Neural cell (in vitro differentiated cells): ENCODE data around the gene BCL11B. TPM values are rescaled to one million over a fixed set of nuclear protein-coding genes. Genes with fewer than 3 reads are reported as not detected.

Experiments
- H2AFZ ChIP-seq: fragments of 200-600, 300-800 bp; sonication (generic), shearing (Covaris generic); 2 replicates; pipeline ENCODE4 v1.6.0; 2014; ENCODE audit warnings: low read depth, mild to moderate bottlenecking, antibody characterized with exemption, low read length, moderate library complexity
- H3F3A ChIP-seq: fragments of 200-600 bp; shearing (Covaris generic); 2 replicates; pipeline ENCODE4 v1.6.1; 2016; ENCODE audit warnings: mild to moderate bottlenecking, moderate library complexity, mixed read lengths, antibody characterized with exemption, low read length; ENCODE audit not compliant: insufficient read depth, poor library complexity, severe bottlenecking
- H3K27ac ChIP-seq: fragments of 200-600, 300-800 bp; sonication (generic), shearing (Covaris generic); 2 replicates; pipeline ENCODE4 v1.5.1; 2014; ENCODE audit warnings: mild to moderate bottlenecking, low read length, moderate library complexity
- H3K27me3 ChIP-seq: fragments of 300-800, 200-600 bp; sonication (generic), shearing (Covaris generic); 2 replicates; pipeline ENCODE4 v1.6.0; 2014; ENCODE audit warnings: mild to moderate bottlenecking, low read depth, low read length, moderate library complexity; ENCODE audit not compliant: insufficient read depth
- H3K36me3 ChIP-seq: fragments of 300-800, 200-600 bp; sonication (generic), shearing (Covaris generic); 2 replicates; pipeline ENCODE4 v1.5.1; 2014; ENCODE audit warnings: mild to moderate bottlenecking, antibody characterized with exemption, low read length, moderate library complexity; ENCODE audit not compliant: insufficient read depth
- H3K4me2 ChIP-seq: fragments of 300-800, 200-600 bp; sonication (generic), shearing (Covaris generic); 2 replicates; pipeline ENCODE4 v1.6.0; 2014; ENCODE audit warnings: mild to moderate bottlenecking, low read length
- H3K4me3 ChIP-seq: fragments of 300-800, 200-600 bp; sonication (generic), shearing (Covaris generic); 2 replicates; pipeline ENCODE4 v1.5.1; 2014; ENCODE audit warnings: mild to moderate bottlenecking, low read length, moderate library complexity
- H3K79me2 ChIP-seq: fragments of 200-600 bp; shearing (Covaris generic); replicated peaks from 2 replicates; pipeline ENCODE4 v1.6.0; 2014; ENCODE audit warnings: mild to moderate bottlenecking, low read length, moderate library complexity; ENCODE audit not compliant: insufficient read depth
- H3K9ac ChIP-seq: fragments of 300-800, 200-600 bp; sonication (generic), shearing (Covaris generic); 2 replicates; pipeline ENCODE4 v1.6.1; 2016; ENCODE audit warnings: mild to moderate bottlenecking, low read length, mixed read lengths
- H3K9me2 ChIP-seq: fragments of 200-600 bp; shearing (Covaris generic); 2 replicates; pipeline ENCODE4 v1.6.1; 2016; ENCODE audit warnings: mild to moderate bottlenecking, low read length, mixed read lengths; ENCODE audit not compliant: insufficient read depth
- H3K9me3 ChIP-seq: fragments of 200-600, 300-800 bp; sonication (generic), shearing (Covaris generic); 2 replicates; pipeline ENCODE4 v1.6.1; 2016; ENCODE audit warnings: mild to moderate bottlenecking, mixed run types, low read length, moderate library complexity, mixed read lengths
- H4K20me1 ChIP-seq: fragments of 200-600 bp; shearing (Covaris generic); 2 replicates; pipeline ENCODE4 v1.6.1; 2016; ENCODE audit warnings: mild to moderate bottlenecking, mixed run types; ENCODE audit not compliant: insufficient read depth
- EP300 ChIP-seq: fragments of 450-650 bp; conservative IDR thresholded peaks from 2 replicates; pipeline ENCODE4 v1.6.1; 2014; ENCODE audit warnings: antibody characterized with exemption, mild to moderate bottlenecking, moderate library complexity; ENCODE audit not compliant: poor library complexity, severe bottlenecking
- EZH2 ChIP-seq: fragments of 200-600, 300-800 bp; shearing (Covaris generic), sonication (generic); IDR thresholded peaks from 2 replicates; pipeline ENCODE4 v1.6.1; 2014; ENCODE audit warnings: antibody characterized with exemption, low read length, borderline replicate concordance, mild to moderate bottlenecking; ENCODE audit not compliant: insufficient read depth, poor library complexity, severe bottlenecking
- MXI1 ChIP-seq: fragments of 450-650 bp; conservative IDR thresholded peaks from 2 replicates; pipeline ENCODE4 v1.6.1; 2014; ENCODE audit warnings: antibody characterized with exemption, mild to moderate bottlenecking; ENCODE audit not compliant: poor library complexity, severe bottlenecking
- POLR2AphosphoS5 ChIP-seq: IDR thresholded peaks from 2 replicates; pipeline ENCODE4 v1.6.1; 2012
- RAD21 ChIP-seq: fragments of 450-650 bp; conservative IDR thresholded peaks from 2 replicates; pipeline ENCODE4 v1.6.1; 2014; ENCODE audit warnings: antibody characterized with exemption, mild to moderate bottlenecking, moderate library complexity
- REST ChIP-seq: IDR thresholded peaks from 2 replicates; pipeline ENCODE4 v1.6.1; 2012; ENCODE audit warnings: borderline replicate concordance
- SMC3 ChIP-seq: fragments of 450-650 bp; conservative IDR thresholded peaks from 2 replicates; pipeline ENCODE4 v1.6.1; 2014; ENCODE audit warnings: antibody characterized with exemption, mild to moderate bottlenecking, moderate library complexity; ENCODE audit not compliant: poor library complexity
- TAF1 ChIP-seq: IDR thresholded peaks from 2 replicates; pipeline ENCODE4 v1.6.1; 2012; ENCODE audit warnings: low read depth
- polyA plus RNA-seq: library from polyadenylated mRNA; depleted of rRNA; stranded (reverse); fragments of >200 nt; gene quantifications from 2 replicates; pipeline ENCODE4 v1.2.3, GENCODE V29; 2014
- TF ChIP-seq, protein P1 (sequence below): fragments of 450-650 bp; IDR thresholded peaks from 2 replicates; pipeline ENCODE4 v1.5.1; 2014; ENCODE audit warnings: antibody characterized with exemption, mild to moderate bottlenecking, moderate library complexity; ENCODE audit not compliant: poor library complexity, severe bottlenecking

The BCL11B gene
- polyA plus RNA-seq, 1 donor from 2014 or later: 104 TPM

GRCh38 chr14:99260587-99261551 is 11.1 kb downstream of the BCL11B start:
- H3K4me3 ChIP-seq: peak overlapping the region; percentile 91
- H3K27me3 ChIP-seq: no peaks in the 10 kb centered on the region

DNA sequence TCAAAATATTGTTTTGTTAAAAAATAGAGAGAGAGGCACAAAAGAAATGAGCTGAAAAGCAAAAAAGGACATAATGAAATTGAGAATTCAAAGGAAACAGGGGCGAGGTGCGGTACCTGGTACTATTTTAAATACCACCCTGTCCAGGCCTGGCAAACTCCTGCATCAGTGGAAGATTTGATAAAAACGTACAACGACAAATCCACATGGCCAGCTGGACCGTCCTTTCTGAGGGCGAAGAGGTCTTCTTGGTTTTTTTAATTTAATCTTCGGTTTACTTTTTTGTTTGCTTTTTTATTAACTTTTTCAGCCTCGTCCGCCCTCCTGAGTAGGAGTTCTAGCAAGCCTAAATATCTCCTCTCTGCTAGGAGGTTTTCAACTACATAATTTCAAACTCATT is 11.9 kb downstream of the BCL11B start:
- no peaks in the 10 kb centered on the region for H3K9me3 ChIP-seq
- peak overlapping the region; percentile 98 for H3K27ac ChIP-seq
- H3F3A ChIP-seq: no peaks in the 10 kb centered on the region
- H2AFZ ChIP-seq: no peak overlapping the region
- no peaks in the 10 kb centered on the region for H3K9me2 ChIP-seq
- peaks cover 9% of the 10 kb centered on the region for H3K36me3 ChIP-seq
- H3K27me3 ChIP-seq: no peaks in the 10 kb centered on the region
- peak overlapping the region; percentile 91 for H3K4me3 ChIP-seq
- peak overlapping the region; percentile 37 for H3K4me2 ChIP-seq
- H3K9ac ChIP-seq: peak overlapping the region; percentile 98
- peaks cover 100% of the 10 kb centered on the region for H3K79me2 ChIP-seq
- H4K20me1 ChIP-seq: peaks cover 83% of the 10 kb centered on the region
- no peak for TF ChIP-seq RAD21
- TF ChIP-seq MXI1: no peak
- no peak for TF ChIP-seq EZH2
- TF ChIP-seq EP300: no peak
- TF ChIP-seq SMC3: no peak
- TF ChIP-seq POLR2AphosphoS5: no peak

More at GRCh38 chr14:99260587-99261551, 11.1 kb downstream of the BCL11B start:
- peak overlapping the region; percentile 37 for H3K4me2 ChIP-seq
- no peak overlapping the region for H2AFZ ChIP-seq
- H4K20me1 ChIP-seq: peaks cover 75% of the 10 kb centered on the region
- H3F3A ChIP-seq: no peaks in the 10 kb centered on the region
- TF ChIP-seq POLR2AphosphoS5: no peak
- no peak for TF ChIP-seq EP300
- TF ChIP-seq TAF1: no peak
- no peak for TF ChIP-seq EZH2
- no peak for TF ChIP-seq MXI1
- TF ChIP-seq SMC3: no peak
- TF ChIP-seq, protein P1, sequence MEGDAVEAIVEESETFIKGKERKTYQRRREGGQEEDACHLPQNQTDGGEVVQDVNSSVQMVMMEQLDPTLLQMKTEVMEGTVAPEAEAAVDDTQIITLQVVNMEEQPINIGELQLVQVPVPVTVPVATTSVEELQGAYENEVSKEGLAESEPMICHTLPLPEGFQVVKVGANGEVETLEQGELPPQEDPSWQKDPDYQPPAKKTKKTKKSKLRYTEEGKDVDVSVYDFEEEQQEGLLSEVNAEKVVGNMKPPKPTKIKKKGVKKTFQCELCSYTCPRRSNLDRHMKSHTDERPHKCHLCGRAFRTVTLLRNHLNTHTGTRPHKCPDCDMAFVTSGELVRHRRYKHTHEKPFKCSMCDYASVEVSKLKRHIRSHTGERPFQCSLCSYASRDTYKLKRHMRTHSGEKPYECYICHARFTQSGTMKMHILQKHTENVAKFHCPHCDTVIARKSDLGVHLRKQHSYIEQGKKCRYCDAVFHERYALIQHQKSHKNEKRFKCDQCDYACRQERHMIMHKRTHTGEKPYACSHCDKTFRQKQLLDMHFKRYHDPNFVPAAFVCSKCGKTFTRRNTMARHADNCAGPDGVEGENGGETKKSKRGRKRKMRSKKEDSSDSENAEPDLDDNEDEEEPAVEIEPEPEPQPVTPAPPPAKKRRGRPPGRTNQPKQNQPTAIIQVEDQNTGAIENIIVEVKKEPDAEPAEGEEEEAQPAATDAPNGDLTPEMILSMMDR: no peak
- TF ChIP-seq RAD21: no peak
- TF ChIP-seq REST: no peak
- H3K9me2 ChIP-seq: no peaks in the 10 kb centered on the region
- peaks cover 100% of the 10 kb centered on the region for H3K79me2 ChIP-seq
- H3K36me3 ChIP-seq: peaks cover 9% of the 10 kb centered on the region
- H3K27ac ChIP-seq: peak overlapping the region; percentile 98
- no peaks in the 10 kb centered on the region for H3K9me3 ChIP-seq
- peak overlapping the region; percentile 98 for H3K9ac ChIP-seq
